Neural progenitor cell (in vitro differentiated cells): ENCODE data around the gene SNTG2. TPM values are rescaled to one million over a fixed set of nuclear protein-coding genes. Genes with fewer than 3 reads are reported as not detected.

Source experiments
- DNase-seq: peaks from one replicate; pipeline ENCODE4 v3.0.0-alpha.2; 2016; ENCODE audit warnings: low spot score
- H2AFZ ChIP-seq: fragments of 200-600 bp; sonication (generic); replicated peaks from 2 replicates; pipeline ENCODE4 v1.6.1; 2016; ENCODE audit warnings: antibody characterized with exemption
- H3F3A ChIP-seq: fragments of 200-600 bp; sonication (generic); 2 replicates; pipeline ENCODE4 v1.6.1; 2016; ENCODE audit warnings: antibody characterized with exemption, low read depth
- H3K27ac ChIP-seq: fragments of 200-600 bp; sonication (generic); 2 replicates; pipeline ENCODE4 v1.5.1; 2016; ENCODE audit warnings: mild to moderate bottlenecking
- H3K27me3 ChIP-seq: fragments of 200-600 bp; sonication (generic); 2 replicates; pipeline ENCODE4 v1.6.1; 2016; ENCODE audit warnings: mild to moderate bottlenecking, moderate library complexity
- H3K36me3 ChIP-seq: fragments of 200-600 bp; sonication (generic); 2 replicates; pipeline ENCODE4 v1.5.1; 2016
- H3K4me1 ChIP-seq: fragments of 200-600 bp; sonication (generic); 2 replicates; pipeline ENCODE4 v1.6.1; 2016; ENCODE audit warnings: mixed run types
- H3K4me2 ChIP-seq: fragments of 200-600 bp; sonication (generic); 2 replicates; pipeline ENCODE4 v1.6.1; 2016
- H3K4me3 ChIP-seq: fragments of 200-600 bp; sonication (generic); 2 replicates; pipeline ENCODE4 v1.5.1; 2016
- H3K79me2 ChIP-seq: fragments of 200-600 bp; sonication (generic); 2 replicates; pipeline ENCODE4 v1.6.1; 2016; ENCODE audit warnings: low read depth
- H3K9ac ChIP-seq: fragments of 200-600 bp; sonication (generic); 2 replicates; pipeline ENCODE4 v1.6.1; 2016
- H3K9me3 ChIP-seq: fragments of 200-600 bp; sonication (generic); 2 replicates; pipeline ENCODE4 v1.5.1; 2016; ENCODE audit warnings: low read depth
- H4K20me1 ChIP-seq: fragments of 200-600 bp; sonication (generic); 2 replicates; pipeline ENCODE4 v1.6.1; 2016; ENCODE audit warnings: low read depth
- H3K27ac Mint-ChIP-seq: 3 replicates; pipeline ENCODE4 v1.8.0; 2021; ENCODE audit warnings: mixed read lengths
- H3K27me3 Mint-ChIP-seq: 2 replicates; pipeline ENCODE4 v1.8.0; 2022; ENCODE audit warnings: low read depth, mild to moderate bottlenecking, inconsistent platforms, moderate library complexity, mixed read lengths; ENCODE audit not compliant: insufficient read depth
- H3K36me3 Mint-ChIP-seq: 3 replicates; pipeline ENCODE4 v1.8.0; 2021; ENCODE audit warnings: mixed read lengths
- H3K4me1 Mint-ChIP-seq: 3 replicates; pipeline ENCODE4 v1.8.0; 2021; ENCODE audit warnings: mixed read lengths
- H3K4me3 Mint-ChIP-seq: 3 replicates; pipeline ENCODE4 v1.8.0; 2021; ENCODE audit warnings: mild to moderate bottlenecking, moderate library complexity, mixed read lengths
- H3K9me3 Mint-ChIP-seq: 3 replicates; pipeline ENCODE4 v1.8.0; 2020; ENCODE audit warnings: mixed read lengths
- EZH2 ChIP-seq: fragments of 200-600 bp; sonication (generic); IDR thresholded peaks from 2 replicates; pipeline ENCODE4 v1.6.1; 2017; ENCODE audit warnings: antibody characterized with exemption, mild to moderate bottlenecking, moderate library complexity
- EZH2phosphoT487 ChIP-seq: fragments of 200-600 bp; sonication (generic); IDR thresholded peaks from 2 replicates; pipeline ENCODE4 v1.6.1; 2017; ENCODE audit warnings: antibody characterized with exemption
- total RNA-seq: library from RNA; depleted of rRNA; stranded (reverse); fragments of >200 nt; gene quantifications from 2 replicates; pipeline ENCODE4 v1.2.3, GENCODE V29; 2015; ENCODE audit warnings: low replicate concordance
- TF ChIP-seq, protein P1 (sequence below): fragments of 200-600 bp; sonication (generic); IDR thresholded peaks from 2 replicates; pipeline ENCODE4 v1.5.1; 2017; ENCODE audit warnings: antibody characterized with exemption, mild to moderate bottlenecking

The SNTG2 gene
- total RNA-seq, 1 donor from 2014 or later, result 1.1 TPM

DNA sequence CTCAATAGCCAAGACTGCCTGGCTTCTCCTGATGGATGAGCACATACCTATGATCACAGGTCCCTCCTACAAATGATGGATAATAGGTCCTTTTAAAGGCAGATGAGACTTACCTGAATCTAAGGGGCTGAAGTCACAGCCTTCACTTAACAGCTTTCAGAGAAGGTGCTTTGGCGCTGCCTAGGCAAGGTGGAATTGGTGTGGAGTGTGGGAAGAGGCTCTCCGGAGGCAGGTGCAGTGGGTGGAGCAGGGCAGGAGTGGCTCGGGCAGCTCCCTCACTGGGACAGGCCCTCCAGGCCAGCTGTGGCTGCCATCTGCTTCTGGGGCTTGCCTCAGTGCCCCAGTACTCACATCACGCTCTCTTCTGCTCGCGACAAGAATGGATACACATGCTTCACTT, 363.6 kb downstream of the SNTG2 start:
- no peaks in the 10 kb centered on the region for H3K79me2 ChIP-seq
- H3K9me3 Mint-ChIP-seq, result peaks cover 2% of the 10 kb centered on the region
- H3K27me3 Mint-ChIP-seq, result peaks cover 6% of the 10 kb centered on the region
- DNase-seq, result no peak
- no peaks in the 10 kb centered on the region for H3K4me1 ChIP-seq
- H3K36me3 Mint-ChIP-seq, result no peaks in the 10 kb centered on the region
- no peak overlapping the region for H3K27ac ChIP-seq
- no peak overlapping the region for H3K27ac Mint-ChIP-seq
- no peak overlapping the region for H3K4me3 ChIP-seq
- H3K4me2 ChIP-seq, result no peak overlapping the region
- no peaks in the 10 kb centered on the region for H4K20me1 ChIP-seq
- TF ChIP-seq EZH2 (no peak), EZH2phosphoT487 (no peak)
- TF ChIP-seq, protein P1, sequence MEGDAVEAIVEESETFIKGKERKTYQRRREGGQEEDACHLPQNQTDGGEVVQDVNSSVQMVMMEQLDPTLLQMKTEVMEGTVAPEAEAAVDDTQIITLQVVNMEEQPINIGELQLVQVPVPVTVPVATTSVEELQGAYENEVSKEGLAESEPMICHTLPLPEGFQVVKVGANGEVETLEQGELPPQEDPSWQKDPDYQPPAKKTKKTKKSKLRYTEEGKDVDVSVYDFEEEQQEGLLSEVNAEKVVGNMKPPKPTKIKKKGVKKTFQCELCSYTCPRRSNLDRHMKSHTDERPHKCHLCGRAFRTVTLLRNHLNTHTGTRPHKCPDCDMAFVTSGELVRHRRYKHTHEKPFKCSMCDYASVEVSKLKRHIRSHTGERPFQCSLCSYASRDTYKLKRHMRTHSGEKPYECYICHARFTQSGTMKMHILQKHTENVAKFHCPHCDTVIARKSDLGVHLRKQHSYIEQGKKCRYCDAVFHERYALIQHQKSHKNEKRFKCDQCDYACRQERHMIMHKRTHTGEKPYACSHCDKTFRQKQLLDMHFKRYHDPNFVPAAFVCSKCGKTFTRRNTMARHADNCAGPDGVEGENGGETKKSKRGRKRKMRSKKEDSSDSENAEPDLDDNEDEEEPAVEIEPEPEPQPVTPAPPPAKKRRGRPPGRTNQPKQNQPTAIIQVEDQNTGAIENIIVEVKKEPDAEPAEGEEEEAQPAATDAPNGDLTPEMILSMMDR, result no peak
- no peaks in the 10 kb centered on the region for H3F3A ChIP-seq
- H3K9me3 ChIP-seq, result no peaks in the 10 kb centered on the region
- H2AFZ ChIP-seq, result no peak overlapping the region
- H3K27me3 ChIP-seq, result no peaks in the 10 kb centered on the region
- H3K4me1 Mint-ChIP-seq, result peaks cover 8% of the 10 kb centered on the region
- no peak overlapping the region for H3K9ac ChIP-seq
- H3K36me3 ChIP-seq, result no peaks in the 10 kb centered on the region
- no peak overlapping the region for H3K4me3 Mint-ChIP-seq

DNA sequence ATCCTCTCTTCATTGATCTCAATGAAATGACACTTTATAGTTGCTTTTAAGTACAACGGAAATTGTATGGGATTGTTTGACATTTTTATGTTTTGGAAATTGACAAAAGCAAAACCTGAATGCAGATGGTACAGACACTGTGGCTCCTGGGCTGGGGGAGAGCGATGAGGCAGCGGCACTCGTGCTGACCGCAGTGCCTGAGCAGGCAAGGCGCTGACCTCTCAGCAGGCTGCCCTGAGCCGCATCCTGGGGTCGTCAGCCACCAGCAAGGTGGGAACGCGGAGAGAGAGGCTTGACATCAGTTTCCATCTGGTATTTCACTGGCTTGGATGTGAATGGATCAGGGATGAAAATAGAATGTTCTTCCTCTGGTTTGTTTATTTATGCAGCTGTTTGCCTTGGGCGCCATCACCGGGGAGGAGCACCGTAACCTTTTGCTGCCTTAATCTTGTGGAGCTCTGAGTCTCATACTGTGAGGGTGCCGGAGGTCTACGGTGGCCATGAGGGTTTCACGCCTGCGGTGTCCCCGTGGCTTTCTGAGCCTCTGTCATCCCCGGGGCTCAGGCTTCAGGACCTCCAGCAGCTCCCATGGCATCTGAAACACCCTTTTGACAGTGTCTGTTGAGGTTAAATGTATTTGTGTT, 367.8 kb downstream of the SNTG2 start:
- peak overlapping the region; percentile 76 for H3K27ac Mint-ChIP-seq
- Histone ChIP-seq H2AFZ (peak overlapping the region; percentile 50), H3K4me1 (no peaks in the 10 kb centered on the region), H4K20me1 (no peaks in the 10 kb centered on the region), H3K4me2 (no peak overlapping the region), H3K9ac (no peak overlapping the region), H3K4me3 (no peak overlapping the region), H3K9me3 (no peaks in the 10 kb centered on the region), H3K36me3 (no peaks in the 10 kb centered on the region), H3F3A (no peaks in the 10 kb centered on the region), H3K27ac (no peak overlapping the region), H3K27me3 (no peaks in the 10 kb centered on the region), H3K79me2 (no peaks in the 10 kb centered on the region)
- H3K36me3 Mint-ChIP-seq, result no peaks in the 10 kb centered on the region
- H3K27me3 Mint-ChIP-seq, result peaks cover 5% of the 10 kb centered on the region
- no peak overlapping the region for H3K4me3 Mint-ChIP-seq
- H3K9me3 Mint-ChIP-seq, result peaks cover 2% of the 10 kb centered on the region
- peaks cover 8% of the 10 kb centered on the region for H3K4me1 Mint-ChIP-seq
- TF ChIP-seq EZH2phosphoT487 (no peak), EZH2 (no peak)
- TF ChIP-seq, protein P1, result no peak
- DNase-seq, result no peak

DNA sequence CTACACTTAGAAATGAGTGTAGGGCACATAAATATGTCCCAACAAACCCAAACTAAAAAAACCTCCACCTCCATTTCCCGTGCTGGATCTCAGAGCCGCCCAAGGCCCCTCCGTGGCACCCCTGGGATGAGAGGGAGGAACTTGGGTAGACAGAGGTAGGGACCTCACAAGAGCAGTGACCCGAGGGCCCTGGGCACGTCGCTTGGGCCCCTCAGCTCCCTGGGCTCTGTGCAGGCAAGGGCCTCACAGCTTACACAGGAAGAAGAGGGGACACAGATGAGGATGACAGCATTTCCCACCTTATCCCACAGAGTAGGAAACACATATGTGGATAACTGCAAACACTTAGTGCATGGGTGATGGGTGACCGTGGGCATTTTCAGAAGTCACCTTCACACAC, 368.7 kb downstream of the SNTG2 start:
- H3K9me3 Mint-ChIP-seq, result peaks cover 2% of the 10 kb centered on the region
- TF ChIP-seq, protein P1, result no peak
- no peak for TF ChIP-seq EZH2
- TF ChIP-seq EZH2phosphoT487, result no peak
- H3K9me3 ChIP-seq, result no peaks in the 10 kb centered on the region

More for the DNA sequence above, 368.7 kb downstream of the SNTG2 start:
- Mint-ChIP-seq H3K36me3 (no peaks in the 10 kb centered on the region), H3K4me3 (no peak overlapping the region), H3K27me3 (peaks cover 5% of the 10 kb centered on the region), H3K4me1 (peaks cover 8% of the 10 kb centered on the region), H3K27ac (no peak overlapping the region)
- Histone ChIP-seq H3K4me2 (no peak overlapping the region), H3K4me1 (no peaks in the 10 kb centered on the region), H3K27ac (no peak overlapping the region), H3K36me3 (no peaks in the 10 kb centered on the region), H3F3A (no peaks in the 10 kb centered on the region), H3K79me2 (no peaks in the 10 kb centered on the region), H3K4me3 (no peak overlapping the region), H2AFZ (no peak overlapping the region), H3K27me3 (no peaks in the 10 kb centered on the region), H3K9ac (no peak overlapping the region), H4K20me1 (no peaks in the 10 kb centered on the region)
- no peak for DNase-seq
